GM21360 (cell line): ENCODE results near the gene POLG.
"Not testable (repeated sequence)": the region's sequence is repeated elsewhere in the genome, so short reads cannot be mapped to it uniquely, and the experiment has no call there.

Experiments
- ATAC-seq: cut with Tn5 transposase; IDR thresholded peaks from one replicate; pipeline ENCODE4 v1.9.1; 2021; ENCODE audit warnings: mild to moderate bottlenecking, moderate library complexity; ENCODE audit not compliant: unreplicated experiment

Gene POLG

GRCh38 chr15:89293012-89293411, 41.6 kb downstream of the POLG start:
- ATAC-seq: no peak

GRCh38 chr15:89291934-89292438, 42.6 kb downstream of the POLG start:
- ATAC-seq: no peak

- no peak for ATAC-seq
Observed at GRCh38 chr15:89283201-89283600, 51.4 kb downstream of the POLG start.

GRCh38 chr15:89282631-89283030, 52.0 kb downstream of the POLG start:
- no peak for ATAC-seq

- ATAC-seq: no peak
Observed at GRCh38 chr15:89278307-89278706, 56.3 kb downstream of the POLG start.

- ATAC-seq: not testable (repeated sequence)
Observed at GRCh38 chr15:89277281-89277680, 57.3 kb downstream of the POLG start.
